Gastroesophageal sphincter (tissue), 3 donors: ENCODE measurements around the gene RUNX2.

Experiments
- EP300 ChIP-seq: sonication (generic); formaldehyde crosslinking; IDR thresholded peaks from one replicate; pipeline ENCODE4 v1.6.1; 2017; ENCODE audit warnings: antibody characterized with exemption, mild to moderate bottlenecking
- POLR2A ChIP-seq, 2 donors: fragments of 450-650 bp; IDR thresholded peaks; one replicate each; pipeline ENCODE4 v1.6.1; 2017; ENCODE audit warnings: antibody characterized with exemption in 2 of 2, mild to moderate bottlenecking in 2 of 2, moderate library complexity in 1 of 2
- POLR2AphosphoS5 ChIP-seq: sonication (generic); formaldehyde crosslinking; IDR thresholded peaks from one replicate; pipeline ENCODE4 v1.6.1; 2017; ENCODE audit warnings: antibody characterized with exemption
- TF ChIP-seq, protein P1 (sequence below), 4 experiments: fragments of 200-600 bp in 2 of 4; fragments of 450-650 bp in 2 of 4; sonication (generic) in 1 of 4; IDR thresholded peaks; one replicate each; pipeline ENCODE4 v1.5.1; 2017 to 2019; ENCODE audit warnings: antibody characterized with exemption in 4 of 4, mild to moderate bottlenecking in 2 of 4, moderate library complexity in 2 of 4

GRCh38 chr6:45625191-45625664, 297.1 kb downstream of the RUNX2 start:
- TF ChIP-seq, protein P1, sequence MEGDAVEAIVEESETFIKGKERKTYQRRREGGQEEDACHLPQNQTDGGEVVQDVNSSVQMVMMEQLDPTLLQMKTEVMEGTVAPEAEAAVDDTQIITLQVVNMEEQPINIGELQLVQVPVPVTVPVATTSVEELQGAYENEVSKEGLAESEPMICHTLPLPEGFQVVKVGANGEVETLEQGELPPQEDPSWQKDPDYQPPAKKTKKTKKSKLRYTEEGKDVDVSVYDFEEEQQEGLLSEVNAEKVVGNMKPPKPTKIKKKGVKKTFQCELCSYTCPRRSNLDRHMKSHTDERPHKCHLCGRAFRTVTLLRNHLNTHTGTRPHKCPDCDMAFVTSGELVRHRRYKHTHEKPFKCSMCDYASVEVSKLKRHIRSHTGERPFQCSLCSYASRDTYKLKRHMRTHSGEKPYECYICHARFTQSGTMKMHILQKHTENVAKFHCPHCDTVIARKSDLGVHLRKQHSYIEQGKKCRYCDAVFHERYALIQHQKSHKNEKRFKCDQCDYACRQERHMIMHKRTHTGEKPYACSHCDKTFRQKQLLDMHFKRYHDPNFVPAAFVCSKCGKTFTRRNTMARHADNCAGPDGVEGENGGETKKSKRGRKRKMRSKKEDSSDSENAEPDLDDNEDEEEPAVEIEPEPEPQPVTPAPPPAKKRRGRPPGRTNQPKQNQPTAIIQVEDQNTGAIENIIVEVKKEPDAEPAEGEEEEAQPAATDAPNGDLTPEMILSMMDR (IDR thresholded peaks at IDR 0.05), result no peak
- TF ChIP-seq POLR2A (IDR thresholded peaks at IDR 0.05) (no peak), POLR2AphosphoS5 (no peak), EP300 (no peak)
